Heart left ventricle (tissue), 13 donors: ENCODE measurements around the gene USP48.

Experiments
- CTCF ChIP-seq, 12 donors: fragments of 200-600 bp; sonication (generic) in 4 of 12; IDR thresholded peaks; one replicate each; pipeline versions ENCODE4 v1.5.0 to v1.8.0; 2018 to 2022; ENCODE audit warnings: antibody characterized with exemption in 12 of 12, mild to moderate bottlenecking in 5 of 12
- POLR2A ChIP-seq, 2 donors: fragments of 450-650 bp; IDR thresholded peaks; one replicate each; pipeline ENCODE4 v1.6.1; 2017; ENCODE audit warnings: antibody characterized with exemption in 2 of 2, mild to moderate bottlenecking in 2 of 2, moderate library complexity in 2 of 2
- donor health status: ischemic (EF 13 %, LVEDD 7.1; RV severe dilation, severe dysfunction).
- donor health status: DM: no; HTN: yes; CAD: no.
- donor health status: DM: no; HTN: no; CAD: no.
- donor health status: ischemic (EF 25% LVEDD 6.9; RV normal size, moderate dysfunction).
- donor health status: ischemic (EF 25% LVEDD 5.7; RV mildly dilated, moderate dysfunction).
- donor health status: ischemic (EF 35%, LVEDD 5.7; RV mildly dilated, moderate dysfunction).
- donor health status: nonischemic (EF 11% LVEDD 7.7; RV severe dilation, severe dysfunction).
- donor health status: DM: yes; HTN: yes; CAD: no.
- donor health status: PGD.
- donor health status: ischemic (EF 29% LVEDD 5.4; RV normal size, mild dysfunction).
- donor health status: nonischemic (EF 23%, LVEDD 6.1; RV moderate dilation, normal function).

GRCh38 chr1:21643624-21644023 lies 139.3 kb downstream of the USP48 start:
- no peak for TF ChIP-seq CTCF (IDR thresholded peaks at IDR 0.05)
- TF ChIP-seq POLR2A (IDR thresholded peaks at IDR 0.05) = no peak
